Muscle layer of duodenum (tissue), 2 donors: ENCODE measurements around the gene MLPH.

ENCODE experiments used
- H3K27ac ChIP-seq: one replicate; pipeline ENCODE4 v1.7.0; 2013; ENCODE audit warnings: mild to moderate bottlenecking, low read length
- H3K27me3 ChIP-seq: one replicate; pipeline ENCODE4 v1.7.0; 2013; ENCODE audit warnings: low read depth, mild to moderate bottlenecking, control low read depth, low read length
- H3K36me3 ChIP-seq, 2 donors: one replicate each; pipeline ENCODE4 v1.7.0; 2013; ENCODE audit warnings: low read length in 2 of 2, control low read depth in 1 of 2, mild to moderate bottlenecking in 1 of 2; ENCODE audit not compliant: insufficient read depth in 2 of 2, control insufficient read depth in 1 of 2
- H3K4me1 ChIP-seq, 2 donors: one replicate each; pipeline ENCODE4 v1.7.0; 2013; ENCODE audit warnings: low read length in 2 of 2, mild to moderate bottlenecking in 2 of 2, control low read depth in 1 of 2, moderate library complexity in 1 of 2; ENCODE audit not compliant: insufficient read depth in 2 of 2, control insufficient read depth in 1 of 2
- H3K4me3 ChIP-seq, 2 donors: one replicate each; pipeline ENCODE4 v1.7.0; 2013; ENCODE audit warnings: low read length in 2 of 2, low read depth in 1 of 2, mild to moderate bottlenecking in 1 of 2
- H3K9me3 ChIP-seq, 2 donors: one replicate each; pipeline ENCODE4 v1.7.0; 2013; ENCODE audit warnings: low read length in 2 of 2, control low read depth in 1 of 2, mild to moderate bottlenecking in 1 of 2; ENCODE audit not compliant: control insufficient read depth in 1 of 2
- donor health status: healthy.

MLPH gene

DNA sequence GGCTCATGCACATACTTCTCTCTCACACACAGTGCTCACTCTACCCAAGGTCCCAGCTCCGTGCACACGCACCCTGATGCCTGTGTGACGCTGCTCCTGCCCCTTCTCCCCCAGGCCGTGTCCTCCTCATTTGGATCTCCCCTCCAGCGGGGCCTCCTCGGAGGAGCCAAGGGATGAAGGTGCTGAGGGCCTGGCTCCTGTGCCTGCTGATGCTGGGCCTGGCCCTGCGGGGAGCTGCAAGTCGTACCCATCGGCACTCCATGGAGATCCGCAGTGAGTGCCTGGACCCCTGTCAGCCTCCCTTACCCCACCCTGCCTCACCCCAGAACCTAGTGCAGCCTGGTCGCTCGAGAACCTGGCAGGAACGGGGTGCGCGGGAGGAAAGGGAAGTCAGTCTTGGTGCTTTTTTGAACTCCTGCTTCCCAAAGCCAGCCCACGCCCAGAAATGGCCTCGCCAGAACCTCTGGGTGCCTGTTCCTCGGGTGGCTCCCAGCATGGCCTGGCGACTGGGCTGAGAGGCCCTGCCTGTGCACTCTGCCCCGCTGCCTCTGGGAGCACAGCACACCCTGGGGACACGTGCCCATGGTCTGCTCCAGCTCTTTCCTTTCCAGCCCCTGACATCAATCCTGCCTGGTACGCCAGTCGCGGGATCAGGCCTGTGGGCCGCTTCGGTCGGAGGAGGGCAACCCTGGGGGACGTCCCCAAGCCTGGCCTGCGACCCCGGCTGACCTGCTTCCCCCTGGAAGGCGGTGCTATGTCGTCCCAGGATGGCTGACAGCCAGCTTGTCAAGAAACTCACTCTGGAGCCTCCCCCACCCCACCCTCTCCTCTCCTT lies 79.6 kb downstream of the MLPH start, which contains the start of gene PRLH:
PRLH (plus strand) TSS at position 174 of the 835 bp plus-strand sequence; CDS start at position 174, 0 bp downstream.
- Histone ChIP-seq H3K27me3 (no peaks in the 10 kb centered on the region), H3K36me3 (no peaks in the 10 kb centered on the region), H3K4me1 (no peaks in the 10 kb centered on the region), H3K9me3 (no peaks in the 10 kb centered on the region), H3K4me3 (no peak within 1 kb of the TSS), H3K27ac (no peak within 1 kb of the TSS)

- Histone ChIP-seq H3K27ac (no peak overlapping the region), H3K9me3 (no peaks in the 10 kb centered on the region), H3K27me3 (no peaks in the 10 kb centered on the region), H3K4me1 (peaks cover 4% of the 10 kb centered on the region in 2 donors), H3K36me3 (no peaks in the 10 kb centered on the region), H3K4me3 (no peak overlapping the region)
Measured at GRCh38 chr2:237567276-237568029, 80.4 kb downstream of the MLPH start.

DNA sequence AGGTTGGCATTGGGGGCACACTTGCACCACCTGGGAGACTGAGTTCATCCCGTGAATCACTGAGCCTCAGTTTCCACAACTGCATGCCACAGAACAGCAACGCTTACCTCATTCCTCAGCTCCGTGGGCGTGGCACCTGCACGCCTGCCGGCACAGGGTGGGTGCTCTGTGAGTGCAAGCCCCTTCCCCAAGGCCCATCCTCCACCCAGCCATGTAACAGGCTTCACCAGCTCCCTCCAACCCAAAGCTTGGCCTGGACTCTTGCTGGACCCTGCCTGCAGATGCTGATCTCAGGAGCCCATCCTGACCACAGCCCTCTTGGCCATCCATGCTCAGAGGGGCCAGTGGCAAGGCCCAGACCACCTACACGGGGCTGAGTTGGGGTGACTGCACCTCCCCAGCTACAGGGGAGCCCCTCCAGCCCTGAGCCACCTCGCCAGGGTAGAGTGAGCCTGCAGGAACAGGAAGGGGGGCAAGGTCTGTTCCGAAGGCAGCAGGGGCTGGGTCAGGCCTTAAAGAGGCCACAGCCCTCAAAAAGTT lies 81.1 kb downstream of the MLPH start:
- Histone ChIP-seq H3K9me3 (no peaks in the 10 kb centered on the region), H3K36me3 (no peaks in the 10 kb centered on the region), H3K27me3 (no peaks in the 10 kb centered on the region), H3K27ac (no peak overlapping the region), H3K4me3 (no peak overlapping the region), H3K4me1 (peaks cover 6 to 9% of the 10 kb centered on the region in 2 donors)

DNA sequence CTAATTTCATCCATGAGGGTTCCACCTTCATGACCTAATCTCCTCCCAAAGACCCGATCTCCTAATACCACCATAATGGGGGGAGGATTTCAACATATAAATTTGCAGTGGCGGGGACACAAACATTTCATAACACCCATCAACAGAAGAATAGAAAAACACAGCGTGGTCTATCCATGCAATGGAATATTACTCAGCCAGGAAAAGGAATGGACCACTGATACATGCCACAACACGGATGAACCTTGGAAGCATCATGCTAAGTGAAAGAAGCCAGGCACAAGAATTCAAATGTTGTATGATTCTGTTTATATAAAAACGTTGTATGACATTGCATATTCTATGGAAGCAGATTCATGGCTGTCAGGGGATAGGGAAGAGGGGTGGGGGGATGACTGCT lies 82.0 kb downstream of the MLPH start:
- H3K27ac ChIP-seq: no peak overlapping the region
- H3K4me3 ChIP-seq: no peak overlapping the region
- peaks cover 6 to 11% of the 10 kb centered on the region in 2 donors for H3K4me1 ChIP-seq
- no peaks in the 10 kb centered on the region for H3K27me3 ChIP-seq
- no peaks in the 10 kb centered on the region for H3K9me3 ChIP-seq
- no peaks in the 10 kb centered on the region for H3K36me3 ChIP-seq

DNA sequence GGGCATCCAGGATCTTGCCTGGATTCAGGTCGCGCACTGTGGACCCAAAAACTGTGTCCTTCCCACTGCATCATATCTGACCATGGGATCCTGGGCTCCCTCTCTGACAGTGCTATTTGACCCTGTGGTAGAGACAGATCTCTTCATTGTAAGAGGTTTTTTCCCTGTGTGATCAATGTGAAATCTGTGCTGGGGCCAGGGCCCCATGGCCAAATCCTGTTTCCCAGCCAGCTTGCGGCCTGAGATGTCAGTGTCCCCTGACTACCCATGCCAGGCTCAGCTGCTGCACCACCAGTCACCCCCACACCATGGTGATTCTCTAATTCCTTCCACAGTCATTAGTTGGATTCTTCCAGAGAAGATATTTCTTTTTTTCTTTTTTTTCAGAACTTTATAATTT lies 82.8 kb downstream of the MLPH start:
- Histone ChIP-seq H3K27me3 (no peaks in the 10 kb centered on the region), H3K27ac (no peak overlapping the region), H3K36me3 (no peaks in the 10 kb centered on the region), H3K4me1 (peaks cover 6 to 13% of the 10 kb centered on the region in 2 donors), H3K9me3 (no peaks in the 10 kb centered on the region), H3K4me3 (no peak overlapping the region)

GRCh38 chr2:237570776-237571335 lies 83.8 kb downstream of the MLPH start:
- H3K27ac ChIP-seq: no peak overlapping the region
- no peaks in the 10 kb centered on the region for H3K9me3 ChIP-seq
- H3K36me3 ChIP-seq: no peaks in the 10 kb centered on the region
- H3K4me1 ChIP-seq: peaks cover 6 to 13% of the 10 kb centered on the region in 2 donors
- H3K27me3 ChIP-seq: no peaks in the 10 kb centered on the region
- no peak overlapping the region for H3K4me3 ChIP-seq

DNA sequence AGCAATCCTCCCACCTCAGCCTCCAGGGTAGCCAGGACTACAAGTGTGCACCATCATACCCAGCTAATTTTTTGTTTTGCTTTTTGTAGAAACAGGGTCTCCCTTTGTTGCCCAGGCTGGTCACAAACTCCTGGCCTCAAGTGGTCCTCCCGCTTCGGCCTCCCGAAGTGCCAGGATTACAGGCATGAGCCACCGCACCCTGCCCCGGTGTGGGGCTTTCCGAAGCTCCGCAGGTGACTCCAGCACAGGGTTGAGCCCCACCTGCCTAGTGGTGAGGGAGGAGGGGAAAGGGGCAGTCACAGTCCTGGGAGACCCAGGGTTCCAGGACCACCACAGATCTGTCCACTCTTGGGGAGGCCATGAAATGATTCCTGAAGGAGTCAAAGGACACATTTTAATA lies 84.5 kb downstream of the MLPH start:
- Histone ChIP-seq H3K4me1 (peaks cover 6 to 13% of the 10 kb centered on the region in 2 donors), H3K36me3 (no peaks in the 10 kb centered on the region), H3K4me3 (no peak overlapping the region), H3K9me3 (no peaks in the 10 kb centered on the region), H3K27me3 (no peaks in the 10 kb centered on the region), H3K27ac (no peak overlapping the region)

DNA sequence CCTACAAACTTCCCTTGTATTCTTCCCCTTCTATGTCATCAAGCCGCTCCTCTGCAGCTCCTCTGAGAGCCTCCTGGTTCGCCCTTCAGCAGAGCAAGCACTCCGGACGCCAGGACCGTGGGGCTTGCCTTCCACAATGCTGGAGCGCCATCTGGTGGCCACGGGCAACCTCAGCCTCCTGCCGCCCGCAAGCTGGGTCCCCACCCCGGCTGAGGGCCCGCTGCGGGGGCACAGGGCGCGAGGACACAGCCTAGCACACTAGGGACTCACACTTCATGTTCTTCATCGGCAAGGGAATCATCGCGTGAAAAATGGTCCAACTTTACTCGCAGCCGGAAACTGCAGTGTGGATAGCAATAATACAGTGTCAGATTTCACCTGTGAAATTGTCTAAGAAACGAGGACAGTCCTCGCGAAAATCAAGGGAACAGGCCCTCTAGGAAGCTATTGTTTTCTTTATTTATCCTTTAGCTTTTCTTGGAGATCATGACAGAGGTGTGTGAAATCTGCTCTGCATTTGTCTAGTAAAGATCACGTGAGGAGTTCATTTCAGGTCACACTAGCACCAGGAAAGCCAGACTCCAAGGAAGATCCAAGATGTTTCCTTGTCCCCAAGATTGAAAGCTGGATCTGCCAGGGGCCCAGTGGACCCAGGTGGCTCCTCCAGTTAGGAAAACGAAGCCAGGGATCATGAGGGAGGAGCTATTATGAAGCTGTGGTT lies 85.1 kb downstream of the MLPH start:
- Histone ChIP-seq H3K4me1 (peaks cover 6 to 13% of the 10 kb centered on the region in 2 donors), H3K4me3 (peak overlapping the region in 1 of 2 donors; percentile 6), H3K9me3 (no peaks in the 10 kb centered on the region), H3K27me3 (no peaks in the 10 kb centered on the region), H3K36me3 (no peaks in the 10 kb centered on the region), H3K27ac (no peak overlapping the region)

- Histone ChIP-seq H3K36me3 (no peaks in the 10 kb centered on the region), H3K4me1 (peaks cover 6 to 13% of the 10 kb centered on the region in 2 donors), H3K27ac (no peak overlapping the region), H3K27me3 (no peaks in the 10 kb centered on the region), H3K4me3 (no peak overlapping the region), H3K9me3 (no peaks in the 10 kb centered on the region)
Measured at GRCh38 chr2:237572742-237573101, 85.7 kb downstream of the MLPH start.

GRCh38 chr2:237573721-237574415 lies 86.8 kb downstream of the MLPH start:
- H3K4me3 ChIP-seq: no peak overlapping the region
- H3K27ac ChIP-seq: no peak overlapping the region
- peaks cover 6 to 13% of the 10 kb centered on the region in 2 donors for H3K4me1 ChIP-seq
- no peaks in the 10 kb centered on the region for H3K27me3 ChIP-seq
- no peaks in the 10 kb centered on the region for H3K9me3 ChIP-seq
- no peaks in the 10 kb centered on the region for H3K36me3 ChIP-seq
